Activated CD8-positive, alpha-beta memory T cell treated with anti-CD3 and anti-CD28 coated beads for 48 hours (primary cell): ENCODE data around the gene ZNF680.
"Not testable (repeated sequence)": the region's sequence is repeated elsewhere in the genome, so short reads cannot be mapped to it uniquely, and the experiment has no call there.

Experiments used
- DNase-seq, 3 experiments: peaks; one replicate each; pipeline ENCODE4 v3.0.0-alpha.2; 2020; ENCODE audit warnings: low read depth in 2 of 3, low spot score in 2 of 3

Gene ZNF680

DNA sequence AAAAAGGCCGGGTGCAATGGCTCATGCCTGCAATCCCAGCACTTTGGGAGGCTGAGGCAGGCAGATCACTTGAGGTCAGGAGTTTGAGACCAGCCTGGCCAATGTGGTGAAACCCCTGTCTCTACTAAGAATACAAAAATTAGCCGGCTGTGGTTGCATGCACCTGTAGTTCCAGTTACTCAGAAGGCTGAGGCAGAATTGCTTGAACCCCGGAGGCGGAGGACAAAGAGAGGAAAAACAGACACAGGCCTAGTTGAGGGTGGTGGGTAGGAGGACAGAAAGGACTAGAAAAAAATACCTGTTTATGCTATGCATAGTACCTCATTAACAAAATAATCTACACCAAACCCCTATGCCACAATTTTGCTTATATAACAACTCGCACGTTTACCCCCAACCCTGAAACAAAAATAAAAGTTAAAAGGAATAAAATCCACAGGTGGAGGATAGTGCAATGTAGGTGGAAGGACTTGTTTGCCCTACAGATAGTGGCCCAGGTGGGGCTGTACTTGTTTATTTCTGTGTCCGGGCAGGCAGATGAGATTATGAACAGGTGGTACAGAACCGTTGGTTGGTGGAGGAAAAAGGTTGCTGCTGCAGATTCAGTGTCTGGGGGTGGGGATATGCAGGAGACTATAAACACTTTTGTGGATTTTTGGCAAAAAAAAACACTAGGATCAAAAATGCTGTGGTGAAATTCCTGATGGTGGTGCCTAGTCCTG, 5.1 kb downstream of the ZNF680 start:
- DNase-seq = no peak

DNA sequence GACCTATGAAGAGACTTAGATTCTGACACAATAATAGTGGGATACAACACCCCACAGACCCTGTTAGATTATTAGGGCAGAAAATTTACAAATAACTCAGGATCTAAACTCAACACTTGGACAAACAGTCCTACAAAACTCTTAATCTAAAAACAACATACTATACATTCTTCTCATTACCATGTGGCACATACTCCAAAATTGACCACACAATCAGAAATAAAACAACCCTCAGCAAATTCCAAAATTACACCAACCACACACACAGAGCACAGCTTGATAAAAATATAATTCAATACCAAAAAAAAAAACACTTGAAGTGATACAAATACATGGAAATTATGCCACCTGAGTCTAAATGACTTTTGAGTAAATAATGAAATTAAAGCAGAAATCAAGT, 7.8 kb downstream of the ZNF680 start:
- no peak for DNase-seq

DNA sequence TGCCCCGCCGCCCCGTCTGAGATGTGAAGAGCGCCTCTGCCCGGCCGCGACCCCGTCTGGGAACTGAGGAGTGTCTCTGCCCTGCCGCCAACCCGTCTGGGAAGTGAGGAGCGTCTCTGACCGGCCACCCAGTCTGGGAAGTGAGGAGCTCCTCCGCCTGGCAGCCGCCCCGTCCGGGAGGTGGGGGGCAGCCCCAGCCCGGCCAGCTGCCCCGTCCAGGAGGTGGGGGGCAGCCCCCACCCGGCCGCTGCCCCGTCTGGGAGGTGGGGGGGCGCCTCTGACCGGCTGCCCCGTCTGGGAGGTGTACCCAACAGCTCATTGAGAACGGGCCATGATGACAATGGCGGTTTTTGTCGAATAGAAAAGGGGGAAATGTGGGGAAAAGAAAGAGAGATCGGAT, 8.7 kb downstream of the ZNF680 start:
- DNase-seq = not testable (repeated sequence)

DNA sequence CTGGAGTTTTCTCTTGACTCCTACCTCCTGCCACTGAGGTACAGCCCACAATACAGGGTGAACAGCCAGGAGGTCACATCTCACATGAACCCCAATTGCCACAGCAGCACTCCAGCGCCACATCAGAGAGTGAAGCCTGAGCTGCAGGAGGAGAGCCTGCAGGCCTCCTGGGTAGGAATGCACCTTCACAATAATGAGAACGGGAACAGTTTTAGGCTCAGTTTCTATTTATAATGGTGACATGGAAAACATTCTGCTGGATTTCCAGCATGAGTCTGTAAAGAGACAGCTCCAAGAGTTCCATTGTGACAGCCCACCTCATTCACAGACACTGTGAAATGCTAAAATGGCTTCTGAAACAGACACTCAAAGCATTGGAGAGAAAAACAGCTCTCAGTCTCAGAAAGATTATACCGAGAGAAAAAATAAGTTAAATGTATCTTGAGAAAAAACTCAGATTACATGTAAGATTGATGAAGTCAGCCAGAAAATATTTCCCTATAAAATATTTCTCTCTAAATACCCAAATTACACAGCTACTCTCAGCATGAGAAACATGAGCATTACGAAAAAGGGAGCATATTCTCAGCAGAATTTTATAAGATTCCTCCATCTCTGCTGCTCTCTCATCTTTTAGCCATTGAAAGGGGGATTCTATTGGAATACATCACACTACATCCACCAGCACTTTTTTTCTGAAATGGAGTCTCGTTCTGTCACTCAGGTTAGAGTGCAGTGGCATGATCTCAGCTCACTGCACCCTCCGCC, 11.3 kb downstream of the ZNF680 start:
- no peak for DNase-seq

DNA sequence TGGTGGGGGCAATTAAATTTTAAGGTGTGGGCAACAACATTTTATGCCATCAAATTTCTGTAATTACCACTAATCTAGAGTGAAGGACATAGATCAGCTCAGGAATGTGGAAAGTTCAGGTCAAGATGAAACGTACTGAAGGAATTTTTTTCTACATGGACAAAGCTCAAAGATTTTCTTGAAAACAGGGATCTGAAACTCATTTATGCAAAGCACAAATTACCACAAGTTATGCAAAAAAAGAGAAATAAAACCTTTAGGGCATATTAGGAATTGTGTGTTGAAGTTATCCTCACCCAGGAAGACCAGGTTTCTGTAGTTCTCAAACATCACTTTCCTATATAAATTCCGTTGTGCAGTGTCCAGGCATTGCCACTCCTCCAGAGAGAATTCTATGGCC, 18.9 kb downstream of the ZNF680 start:
- DNase-seq = no peak

DNA sequence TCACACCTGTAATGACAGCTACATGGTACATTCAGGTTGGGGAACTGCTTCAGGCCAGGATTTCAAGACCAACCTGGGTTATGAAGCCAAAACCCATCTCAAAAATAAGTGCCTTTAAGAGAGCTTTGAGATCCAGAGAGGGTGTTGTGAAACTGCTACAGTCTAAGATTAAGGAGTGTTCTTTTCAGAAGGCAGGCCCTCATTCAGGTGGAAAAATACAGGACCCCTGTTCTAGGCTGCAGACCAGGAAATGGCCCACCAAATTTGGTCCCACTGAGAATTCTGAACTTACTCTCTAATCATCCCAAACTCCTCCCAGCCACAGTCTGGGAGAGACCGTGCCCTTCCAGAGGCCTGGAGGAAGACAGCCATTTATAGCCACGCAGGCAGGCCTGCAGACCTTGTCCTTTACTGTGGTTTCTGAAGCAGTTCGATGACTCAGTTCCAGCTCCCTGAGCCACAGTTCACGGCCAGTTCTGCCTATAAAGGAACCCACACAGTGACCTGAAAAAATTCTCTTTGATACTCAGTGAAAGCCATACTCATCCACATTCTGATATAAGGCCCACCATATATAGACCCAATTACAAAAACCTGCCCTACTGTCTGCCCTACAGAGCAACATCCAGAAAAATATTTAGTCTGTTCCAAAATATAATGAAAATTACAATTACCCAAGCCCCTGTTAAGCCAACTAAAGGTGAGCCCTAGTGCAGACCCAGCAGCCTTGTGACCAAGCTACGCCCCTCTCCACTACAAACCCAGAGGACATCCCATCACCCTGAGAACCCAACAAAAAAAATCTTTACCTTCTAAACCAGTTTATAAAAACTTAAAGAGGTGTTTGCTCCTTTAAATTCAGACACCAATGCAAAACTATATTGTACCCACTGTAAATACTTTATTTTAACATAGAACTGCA, 21.2 kb downstream of the ZNF680 start:
- DNase-seq = no peak

DNA sequence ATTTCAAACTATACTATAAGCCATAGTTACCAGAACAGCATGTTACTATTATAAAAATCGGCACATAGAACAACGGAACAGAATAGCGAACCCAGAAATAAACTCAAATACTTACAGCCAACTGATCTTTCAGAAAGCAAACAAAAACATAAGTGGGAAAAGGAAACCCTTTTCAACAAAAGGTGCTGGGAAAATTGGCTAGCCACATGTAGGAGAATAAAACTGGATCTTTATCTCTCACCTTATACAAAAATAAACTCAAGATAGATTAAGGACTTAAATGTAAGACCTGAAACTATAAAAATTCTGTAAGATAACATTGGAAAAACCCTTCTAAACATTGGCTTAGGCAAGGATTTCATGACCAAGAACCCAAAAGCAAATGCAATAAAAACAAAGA, 29.1 kb downstream of the ZNF680 start:
- no peak for DNase-seq

DNA sequence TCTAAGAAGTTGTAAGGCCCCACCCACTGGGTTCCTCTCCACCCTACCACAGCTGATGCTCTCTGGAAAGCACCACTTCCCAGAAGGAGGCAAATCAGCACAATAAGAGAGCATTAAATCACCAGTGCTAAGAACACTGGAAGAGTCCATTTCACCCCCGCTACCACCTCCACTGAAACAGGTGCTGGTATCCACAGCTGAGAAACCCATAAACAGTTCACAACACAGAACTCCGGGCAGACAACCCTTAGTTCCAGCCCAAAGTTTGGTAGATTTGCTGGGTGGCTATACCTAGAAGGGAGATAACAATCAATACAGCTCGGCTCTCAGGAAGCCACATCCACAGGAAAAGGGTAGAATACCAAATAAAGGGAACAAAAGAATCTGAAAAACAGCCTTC, 34.1 kb downstream of the ZNF680 start:
- no peak for DNase-seq

DNA sequence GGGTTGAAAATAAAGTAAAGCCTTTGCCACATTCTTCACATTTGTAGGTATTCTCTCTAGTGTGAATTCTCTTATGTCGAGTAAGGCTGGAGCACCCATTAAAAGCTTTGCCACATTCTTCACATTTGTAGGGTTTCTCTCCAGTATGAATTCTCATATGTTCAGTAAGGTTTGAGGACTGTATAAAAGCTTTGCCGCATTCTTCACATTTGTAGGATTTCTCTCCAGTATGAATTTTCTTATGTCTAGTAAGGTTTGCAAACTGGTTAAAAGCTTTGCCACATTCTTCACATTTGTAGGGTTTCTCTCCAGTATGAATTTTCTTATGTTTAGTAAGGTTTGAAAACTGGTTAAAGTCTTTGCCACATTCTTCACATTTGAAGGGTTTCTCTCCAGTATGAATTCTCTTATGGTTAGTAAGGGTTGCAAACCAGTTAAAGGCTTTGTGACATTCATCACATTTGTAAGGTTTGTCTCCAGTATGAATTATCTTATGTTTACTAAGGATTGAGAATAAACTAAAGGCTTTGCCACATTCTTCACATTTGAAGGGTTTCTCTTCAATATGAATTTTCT, 41.4 kb downstream of the ZNF680 start:
- no peak for DNase-seq

DNA sequence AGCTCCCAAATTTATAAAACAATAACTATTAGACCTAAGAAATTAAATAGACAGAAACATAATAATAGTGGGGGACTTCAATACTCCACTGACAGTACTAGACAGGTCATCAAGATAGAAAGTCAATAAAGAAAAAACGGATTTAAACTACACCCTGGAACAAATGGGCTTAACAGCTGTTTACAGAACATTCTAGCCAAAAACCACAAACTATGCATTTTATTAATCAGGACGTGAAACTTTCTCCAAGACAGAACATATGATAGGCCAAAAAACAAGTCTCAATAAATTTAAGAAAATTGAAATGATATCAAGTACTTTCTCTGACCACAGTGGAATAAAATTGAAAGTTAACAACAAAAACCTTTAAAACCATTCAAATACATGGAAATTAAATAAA, 46.4 kb downstream of the ZNF680 start:
- no peak for DNase-seq

DNA sequence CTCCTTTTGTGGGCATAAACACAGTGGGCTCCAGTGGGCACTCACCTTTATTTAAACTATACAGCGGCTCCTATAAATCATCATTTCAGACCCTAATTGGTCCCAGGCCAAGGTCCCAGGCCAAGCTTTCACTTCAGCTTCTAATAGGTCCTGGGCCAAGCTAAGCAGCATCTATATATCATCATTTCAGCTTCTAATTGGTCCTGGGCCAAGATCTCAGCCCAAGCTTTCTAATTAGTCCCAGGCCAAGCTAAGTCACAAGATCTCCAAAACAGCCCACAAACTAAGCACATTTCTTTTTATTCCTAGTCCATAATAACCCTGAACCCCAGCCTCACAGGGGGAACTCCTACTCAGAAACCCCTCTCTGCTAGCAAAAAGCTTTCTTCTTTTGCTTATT, 47.1 kb downstream of the ZNF680 start:
- no peak for DNase-seq

DNA sequence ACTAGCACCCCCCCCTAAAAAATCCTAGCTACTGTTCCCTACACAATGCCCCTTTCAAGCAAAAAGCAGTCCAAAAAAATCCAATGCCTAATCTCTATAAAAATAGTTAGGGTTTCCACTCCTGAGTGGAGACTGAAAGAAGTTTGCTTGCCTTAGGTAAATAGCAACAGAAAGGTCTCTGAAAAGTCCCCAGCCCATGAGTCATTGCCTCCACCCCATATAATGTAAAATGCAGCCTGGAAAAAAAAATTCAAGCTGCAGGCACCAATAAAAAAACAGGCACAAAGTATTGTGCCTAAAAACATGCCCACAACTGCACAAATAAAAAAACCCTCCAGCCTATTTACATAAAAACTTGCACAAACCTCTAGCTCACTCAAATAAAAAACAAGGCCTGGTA, 47.5 kb downstream of the ZNF680 start:
- DNase-seq = no peak

DNA sequence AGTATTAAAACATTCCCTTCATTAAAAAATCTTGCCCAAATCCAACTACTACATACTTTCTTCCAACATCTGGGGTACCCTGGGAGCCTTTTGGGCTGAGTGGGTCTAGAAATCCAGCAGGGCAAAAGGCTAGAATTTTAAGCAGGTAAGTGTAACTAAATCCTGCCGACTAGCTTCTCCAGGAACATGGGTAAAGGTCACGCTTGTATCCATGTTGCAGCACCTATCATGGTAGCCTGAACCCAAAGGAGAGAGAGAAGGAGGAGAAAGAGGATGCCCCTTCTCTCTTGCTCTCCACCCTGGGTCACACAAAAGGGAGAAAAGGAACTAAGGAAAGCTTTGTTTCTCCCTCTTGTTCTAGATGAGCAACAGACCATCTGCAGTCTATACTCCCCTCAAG, 53.3 kb downstream of the ZNF680 start:
- no peak for DNase-seq

DNA sequence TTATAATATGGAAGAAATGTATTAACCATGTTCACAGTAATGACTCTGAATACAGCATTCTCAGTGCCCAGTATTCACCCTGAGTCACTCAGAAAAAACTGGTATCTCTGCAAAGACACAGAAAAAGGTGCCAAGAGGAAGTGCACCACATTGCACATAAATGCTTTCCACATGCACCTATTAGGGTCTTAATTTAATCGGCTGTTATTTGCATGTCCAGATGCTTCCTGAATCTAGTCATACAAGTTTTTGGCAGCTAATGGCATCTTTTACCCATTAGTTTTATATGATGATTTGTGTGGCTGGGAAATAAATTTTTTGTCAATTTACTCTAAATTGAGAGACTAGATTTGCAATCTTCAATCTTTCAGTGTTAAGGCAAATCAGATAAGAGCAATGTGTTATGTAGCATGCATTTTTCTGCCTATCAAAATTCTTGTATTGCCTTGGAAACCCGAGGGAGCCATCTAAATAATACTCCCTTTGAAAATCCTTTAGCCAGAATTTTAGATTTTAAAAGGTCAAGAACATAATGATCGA, 58.2 kb downstream of the ZNF680 start:
- no peak for DNase-seq

DNA sequence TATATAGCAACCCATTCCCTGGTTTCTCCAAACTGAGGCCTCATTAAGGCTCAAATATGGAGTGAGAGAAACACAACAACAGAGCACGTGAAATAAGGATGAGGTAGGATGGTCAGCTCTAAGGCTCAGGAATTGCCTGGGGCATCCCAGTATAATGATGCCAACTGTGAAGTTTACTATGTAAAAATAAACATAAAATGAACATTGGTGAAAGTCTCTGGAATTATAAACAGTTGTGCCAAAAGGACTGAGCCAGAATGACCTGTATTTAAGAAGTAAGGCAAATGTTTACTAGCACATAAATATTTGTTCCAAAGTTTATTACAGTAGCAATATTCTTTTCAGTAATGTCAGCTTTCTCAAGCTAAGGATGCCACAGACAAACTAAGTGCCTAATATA, 64.6 kb downstream of the ZNF680 start:
- no peak for DNase-seq

DNA sequence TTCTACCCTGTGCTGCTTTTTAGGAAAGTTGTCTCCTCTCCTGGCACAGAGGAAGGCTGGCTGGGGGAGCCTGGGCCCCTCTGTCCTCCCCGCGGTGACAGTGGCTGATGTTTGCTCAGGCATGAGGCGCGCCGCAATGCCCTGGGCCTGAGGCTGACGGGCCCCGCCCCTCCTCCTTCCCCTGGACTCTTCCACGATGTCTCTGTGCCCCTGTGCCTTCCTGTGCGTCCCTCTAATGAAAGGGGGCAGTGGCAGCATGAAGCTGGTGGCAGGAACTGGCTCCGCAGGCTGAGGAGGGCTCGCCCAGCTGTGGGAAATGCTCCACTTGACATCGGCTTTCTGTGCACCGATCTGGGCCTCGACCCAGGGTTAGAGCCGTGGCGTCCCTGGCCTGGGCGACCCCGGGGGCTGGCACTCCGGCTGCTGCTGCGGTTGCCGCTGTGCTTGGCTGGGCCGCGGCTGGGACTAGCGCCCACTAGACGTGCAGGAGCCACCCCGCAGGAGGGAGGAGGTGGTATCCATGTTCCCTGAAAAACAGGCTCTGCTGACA, 67.9 kb downstream of the ZNF680 start:
- no peak for DNase-seq

DNA sequence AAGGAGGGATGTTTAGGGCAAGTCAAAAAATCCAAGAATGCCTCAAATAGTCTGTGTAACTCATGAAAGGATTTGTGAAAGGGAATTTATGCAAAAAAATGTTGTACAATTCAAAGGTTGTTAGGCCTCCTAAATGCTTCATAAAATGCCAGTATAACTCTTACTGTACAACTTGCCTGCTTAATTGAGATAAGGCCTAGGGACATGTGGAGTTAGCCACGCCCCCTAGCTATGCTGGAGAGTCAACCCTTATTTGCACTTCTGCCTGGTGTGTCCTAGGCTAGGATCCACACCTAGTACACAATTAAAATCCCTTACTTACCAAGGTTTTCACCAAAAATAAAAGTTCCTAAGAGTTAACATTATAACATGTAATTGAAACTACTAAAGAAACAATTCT, 77.2 kb downstream of the ZNF680 start:
- DNase-seq = no peak
